GM12878 (cell line): ENCODE measurements around the gene COL4A2. TPM values are rescaled to one million over a fixed set of nuclear protein-coding genes. Genes with fewer than 3 reads are reported as not detected.

Experiments
- ATAC-seq: fragments of 200-7000 bp; cut with Tn5 transposase; 3 replicates; pipeline ENCODE4 v1.9.1; 2020; ENCODE audit warnings: mild to moderate bottlenecking, moderate library complexity
- BruUV-seq: library from RNA; stranded (reverse); fragments of 400-500 nt; replicated peaks from 2 replicates; lab custom pipeline; 2021; lab: Mats Ljungman, UMichigan
- CTCF ChIA-PET: fragments of 300-600 bp; sonication (Branson Sonifier 250); formaldehyde crosslinking; extraction: SDS; loops from one replicate; lab custom pipeline; 2021; ENCODE audit warnings: inconsistent platforms; lab: Yijun Ruan, JAX
- POLR2A ChIA-PET: fragments of 350-600 bp; formaldehyde crosslinking; extraction: SDS; loops from one replicate; lab custom pipeline; 2021; ENCODE audit warnings: inconsistent platforms; lab: Charles Lee
- RAD21 ChIA-PET: fragments of 300-600 bp; sonication (Branson Sonifier 250); formaldehyde crosslinking; loops from one replicate; lab custom pipeline; 2023; ENCODE audit warnings: antibody characterized with exemption; ENCODE audit not compliant: unreplicated experiment; lab: Charles Lee
- SMC1A ChIA-PET: fragments of 300-600 bp; sonication (Branson Sonifier 250); formaldehyde crosslinking; loops from one replicate; lab custom pipeline; 2023; ENCODE audit not compliant: unreplicated experiment, uncharacterized antibody; lab: Charles Lee
- DNase-seq: peaks from one replicate; pipeline ENCODE4 v3.0.0-alpha.2; 2011; ENCODE audit warnings: low read depth, low spot score
- FAIRE-seq: peaks from 3 replicates; lab custom pipeline; 2011; peaks lifted over from hg19 to GRCh38; lab: Jason Lieb, UNC
- H2AFZ ChIP-seq: 2 replicates; pipeline ENCODE4 v1.6.0; 2011; ENCODE audit warnings: low read depth, low read length, control low read depth; ENCODE audit not compliant: control insufficient read depth
- H3K27ac ChIP-seq: 2 replicates; pipeline ENCODE4 v1.5.1; 2011; ENCODE audit warnings: control low read depth; ENCODE audit not compliant: control insufficient read depth, insufficient read depth
- H3K27me3 ChIP-seq, 2 experiments: replicated peaks in 1 of 2; 2 replicates each; pipeline versions ENCODE4 v1.6.0 to v1.6.1; 2011; ENCODE audit warnings: low read length in 1 of 2; ENCODE audit not compliant: control insufficient read depth in 2 of 2, insufficient read depth in 2 of 2
- H3K36me3 ChIP-seq, 2 experiments: 2 replicates each; pipeline ENCODE4 v1.5.1; 2011; ENCODE audit warnings: low read length in 1 of 2; ENCODE audit not compliant: control insufficient read depth in 2 of 2, insufficient read depth in 2 of 2
- H3K4me1 ChIP-seq: 2 replicates; pipeline ENCODE4 v1.6.1; 2011; ENCODE audit warnings: mild to moderate bottlenecking, low read length, moderate library complexity, mixed read lengths; ENCODE audit not compliant: control insufficient read depth, insufficient read depth
- H3K4me2 ChIP-seq: 2 replicates; pipeline ENCODE4 v1.6.0; 2011; ENCODE audit warnings: control low read depth; ENCODE audit not compliant: control insufficient read depth, insufficient read depth
- H3K4me3 ChIP-seq: fragments of 200-600 bp; sonication (generic); 2 replicates; pipeline ENCODE4 v1.5.1; 2016
- H3K79me2 ChIP-seq: 2 replicates; pipeline ENCODE4 v1.6.0; 2011; ENCODE audit warnings: low read length; ENCODE audit not compliant: control insufficient read depth, insufficient read depth
- H3K9ac ChIP-seq: 2 replicates; pipeline ENCODE4 v1.8.0; 2011; ENCODE audit warnings: low read length, control low read depth, mixed read lengths; ENCODE audit not compliant: control insufficient read depth, insufficient read depth
- H3K9me3 ChIP-seq: replicated peaks from 3 replicates; pipeline ENCODE4 v1.5.1; 2011; ENCODE audit warnings: mild to moderate bottlenecking, low read length; ENCODE audit not compliant: control insufficient read depth, insufficient read depth
- H4K20me1 ChIP-seq: 2 replicates; pipeline ENCODE4 v1.6.0; 2011; ENCODE audit not compliant: control insufficient read depth, insufficient read depth
- CBFB ChIP-seq: IDR thresholded peaks from 2 replicates; pipeline ENCODE4 v1.6.1; 2016; ENCODE audit warnings: antibody characterized with exemption, low read depth
- CHD2 ChIP-seq: IDR thresholded peaks from 2 replicates; pipeline ENCODE4 v1.6.1; 2011; ENCODE audit warnings: low read depth, low read length, improper control_type of control experiment, borderline replicate concordance
- CHD4 ChIP-seq: fragments of 200-600 bp; sonication (generic); IDR thresholded peaks from 2 replicates; pipeline ENCODE4 v1.6.1; 2016; ENCODE audit warnings: mild to moderate bottlenecking
- CREB1 ChIP-seq: IDR thresholded peaks from 2 replicates; pipeline ENCODE4 v1.6.1; 2012; ENCODE audit warnings: low read depth, mild to moderate bottlenecking, inconsistent platforms
- ELK1 ChIP-seq: IDR thresholded peaks from 2 replicates; pipeline ENCODE4 v1.6.1; 2012; ENCODE audit warnings: low read depth, low read length, improper control_type of control experiment
- ETV6 ChIP-seq, 2 experiments: fragments of 450-650 bp in 1 of 2; IDR thresholded peaks in 1 of 2; conservative IDR thresholded peaks in 1 of 2; 2 replicates each; pipeline ENCODE4 v1.6.1; 2014; ENCODE audit warnings: antibody characterized with exemption in 1 of 2, borderline replicate concordance in 1 of 2, low read depth in 1 of 2, mild to moderate bottlenecking in 1 of 2, moderate library complexity in 1 of 2
- IKZF2 ChIP-seq, 2 experiments: fragments of 450-650 bp; IDR thresholded peaks; 2 replicates each; pipeline ENCODE4 v1.6.1; 2017; ENCODE audit warnings: mild to moderate bottlenecking in 2 of 2, moderate library complexity in 2 of 2
- MTA2 ChIP-seq: fragments of 450-650 bp; IDR thresholded peaks from 2 replicates; pipeline ENCODE4 v1.6.1; 2016; ENCODE audit warnings: low read depth, mild to moderate bottlenecking, moderate library complexity
- NFIC ChIP-seq: IDR thresholded peaks from 2 replicates; pipeline ENCODE4 v1.6.1; 2012; ENCODE audit warnings: low read depth, mild to moderate bottlenecking, inconsistent platforms, low read length, moderate library complexity
- NKRF ChIP-seq: fragments of 450-650 bp; conservative IDR thresholded peaks from 2 replicates; pipeline ENCODE4 v1.6.1; 2017; ENCODE audit warnings: mild to moderate bottlenecking, moderate library complexity
- NR2F1 ChIP-seq: fragments of 450-650 bp; conservative IDR thresholded peaks from 2 replicates; pipeline ENCODE4 v1.6.1; 2017; ENCODE audit warnings: mild to moderate bottlenecking
- SMAD1 ChIP-seq: fragments of 450-650 bp; IDR thresholded peaks from 2 replicates; pipeline ENCODE4 v1.6.1; 2018; ENCODE audit warnings: mild to moderate bottlenecking, low read depth; ENCODE audit not compliant: partially characterized antibody
- SMC3 ChIP-seq: IDR thresholded peaks from 2 replicates; pipeline ENCODE4 v1.6.1; 2011; ENCODE audit warnings: low read length, improper control_type of control experiment, borderline replicate concordance
- SREBF1 ChIP-seq: IDR thresholded peaks from 2 replicates; pipeline ENCODE4 v1.6.1; 2012; ENCODE audit warnings: mild to moderate bottlenecking, low read length
- SREBF2 ChIP-seq: IDR thresholded peaks from 2 replicates; pipeline ENCODE4 v1.6.1; 2012; ENCODE audit warnings: mild to moderate bottlenecking, low read length
- ZNF687 ChIP-seq: fragments of 450-650 bp; IDR thresholded peaks from 2 replicates; pipeline ENCODE4 v1.6.1; 2017; ENCODE audit warnings: mild to moderate bottlenecking, moderate library complexity
- WGBS: methylation state at CpG from one replicate; pipeline ENCODE4 v1.1.6; 2016; ENCODE audit warnings: low lambda C conversion rate; ENCODE audit not compliant: insufficient replicate concordance, insufficient coverage; ENCODE audit errors: missing lambda C conversion rate; 5-methylcytosine and 5-hydroxymethylcytosine counted together
- in situ Hi-C: fragments of 300-500 bp; cut with MboI; formaldehyde crosslinking; loops from 9 replicates; pipeline ENCODE4 v1.14.3; 2018; ENCODE audit warnings: mixed read lengths
- intact Hi-C: fragments of 100-400 bp; cut with micrococcal nuclease; formaldehyde crosslinking; loops from one replicate; pipeline ENCODE4 v1.14.2; 2022; ENCODE audit not compliant: unreplicated experiment
- polyA plus RNA-seq, 11 experiments: library from polyadenylated mRNA; depleted of rRNA in 4 of 11; unstranded in 6 of 11; stranded (reverse) in 5 of 11; fragments of >200 nt; fragmentation: Nextera tagmentation in 4 of 11; fragmentation: Illumina TruSeq in 1 of 11; extraction: Ambion mirVana in 4 of 11; extraction: Trizol in 1 of 11; gene quantifications; 1 replicate in 1 of 11; 2 replicates in 10 of 11; pipeline versions ENCODE4 v1.2.1 to v1.2.3, GENCODE V29; 2011 to 2016; ENCODE audit warnings: inconsistent platforms in 2 of 11, missing spikeins in 2 of 11, low read depth in 1 of 11
- total RNA-seq, 4 experiments: library from RNA; depleted of rRNA in 3 of 4; stranded (reverse); fragments of >200 nt in 3 of 4; fragmentation: Illumina TruSeq in 1 of 4; extraction: Trizol in 1 of 4; gene quantifications; 2 replicates each; pipeline versions ENCODE4 v1.2.1 to v1.2.3, GENCODE V29; 2013 to 2021

COL4A2 gene
- total and polyA plus RNA-seq, 10 of the 15 experiments (the other 5 are each of a cell fraction or from before 2014, with no cell fraction given) = 0.16 to 1.6 (median 0.62) TPM; not detected in 3

GRCh38 chr13:110356362-110356761 is 49.3 kb downstream of the COL4A2 start:
- Histone ChIP-seq H3K4me2 (no peak overlapping the region), H3K4me3 (no peak overlapping the region), H3K9me3 (no peaks in the 10 kb centered on the region), H3K79me2 (no peaks in the 10 kb centered on the region), H3K27ac (no peak overlapping the region), H3K27me3 (no peaks in the 10 kb centered on the region), H3K36me3 (no peaks in the 10 kb centered on the region), H4K20me1 (no peaks in the 10 kb centered on the region)
- BruUV-seq = no TSS peak
- POLR2A ChIA-PET = no interaction called here
- SMC1A ChIA-PET = no interaction called here
- FAIRE-seq = no peak
- TF ChIP-seq CREB1 (no peak), NKRF (no peak), SMAD1 (no peak), ZNF687 (no peak), SREBF1 (no peak), ELK1 (no peak), ETV6 (conservative IDR thresholded peaks at IDR 0.05 in 1 of 2, IDR thresholded peaks at IDR 0.05 in 1 of 2; ENCODE audit: borderline replicate concordance in 1 of 2, low read depth in 1 of 2) (no peak), CBFB (no peak), SMC3 (no peak), CHD4 (no peak), MTA2 (no peak), NFIC (no peak), CHD2 (no peak), IKZF2 (IDR thresholded peaks at IDR 0.05) (no peak), NR2F1 (no peak), SREBF2 (no peak)
- TF ChIP-seq, all 136 proteins: peak for 0
- no peaks in the 10 kb centered on the region; the same call in 1 of the 2 replicates for H3K4me1 ChIP-seq
- no peak overlapping the region for H2AFZ ChIP-seq
- ChIA-PET RAD21 (interaction anchor here (2.8 kb wide), 1 partner anchor 16 kb away, joined by 11 read pairs; no protein-coding TSS in a partner anchor), CTCF (no interaction called here)
- 45% methylated on average over 12 of the region's 12 CpGs for WGBS
- intact Hi-C loops (no loop called here), in situ Hi-C loops (no loop called here)
- H3K9ac ChIP-seq = no peak overlapping the region
- no peak for ATAC-seq
- no peak for DNase-seq
